Natural killer cell (primary cell): ENCODE results near the gene ITPR1. TPM values are rescaled to one million over a fixed set of nuclear protein-coding genes. Genes with fewer than 3 reads are reported as not detected.

ENCODE experiments used
- ATAC-seq, 3 donors: fragments of 150-1000 bp in 2 of 3; fragments of 200-7000 bp in 1 of 3; cut with Tn5 transposase; 1 replicate in 1 of 3; 2 replicates in 2 of 3; pipeline ENCODE4 v1.10.0; 2021; ENCODE audit warnings: mild to moderate bottlenecking in 2 of 3, moderate library complexity in 2 of 3
- DNase-seq, 2 donors: peaks; one replicate each; pipeline versions ENCODE4 v3.0.0 to v3.0.0-alpha.2; 2013 to 2021; ENCODE audit warnings: mixed read lengths in 1 of 2
- H3K27ac ChIP-seq: one replicate; pipeline ENCODE4 v1.5.1; 2013; ENCODE audit warnings: mild to moderate bottlenecking, low read length
- H3K27me3 ChIP-seq: one replicate; pipeline ENCODE4 v1.6.1; 2013; ENCODE audit warnings: low read length; ENCODE audit not compliant: control insufficient read depth, insufficient read depth
- H3K36me3 ChIP-seq: one replicate; pipeline ENCODE4 v1.6.1; 2013; ENCODE audit warnings: low read length; ENCODE audit not compliant: control insufficient read depth, insufficient read depth
- H3K4me1 ChIP-seq: one replicate; pipeline ENCODE4 v1.6.1; 2013; ENCODE audit warnings: low read length; ENCODE audit not compliant: control insufficient read depth, insufficient read depth
- H3K4me3 ChIP-seq: one replicate; pipeline ENCODE4 v1.5.1; 2013; ENCODE audit warnings: low read length
- H3K9me3 ChIP-seq: one replicate; pipeline ENCODE4 v1.6.1; 2013; ENCODE audit warnings: low read length; ENCODE audit not compliant: control insufficient read depth, insufficient read depth
- H3K27ac Mint-ChIP-seq, 2 donors: one replicate each; pipeline ENCODE4 v1.8.0; 2022; ENCODE audit warnings: mild to moderate bottlenecking in 2 of 2, mixed read lengths in 2 of 2, moderate library complexity in 1 of 2
- H3K27me3 Mint-ChIP-seq, 2 donors: one replicate each; pipeline ENCODE4 v1.8.0; 2022; ENCODE audit warnings: low read depth in 2 of 2, mixed read lengths in 2 of 2
- H3K36me3 Mint-ChIP-seq: one replicate; pipeline ENCODE4 v1.8.0; 2022; ENCODE audit warnings: mixed read lengths
- H3K4me1 Mint-ChIP-seq, 2 donors: one replicate each; pipeline ENCODE4 v1.8.0; 2022; ENCODE audit warnings: mixed read lengths in 2 of 2
- H3K4me3 Mint-ChIP-seq: one replicate; pipeline ENCODE4 v1.8.0; 2022; ENCODE audit warnings: mild to moderate bottlenecking, moderate library complexity, mixed read lengths
- H3K9me3 Mint-ChIP-seq, 2 donors: one replicate each; pipeline ENCODE4 v1.8.0; 2022; ENCODE audit warnings: mixed read lengths in 2 of 2
- WGBS: methylation state at CpG from one replicate; pipeline ENCODE4 v1.1.7; 2013; ENCODE audit warnings: missing lambda C conversion rate; ENCODE audit not compliant: insufficient coverage; 5-methylcytosine and 5-hydroxymethylcytosine counted together
- intact Hi-C: fragments of 100-400 bp; cut with micrococcal nuclease; formaldehyde crosslinking; loops from one replicate; pipeline ENCODE4 v1.14.2; 2022
- total RNA-seq, 4 donors: library from RNA; stranded (reverse); fragments of 120-200 nt in 1 of 4; gene quantifications; one replicate each; pipeline versions ENCODE4 v1.2.3 to v1.2.4, GENCODE V29; 2013 to 2022
- TF ChIP-seq, protein P1 (sequence below): fragments of 200-600 bp; IDR thresholded peaks from one replicate; pipeline ENCODE4 v1.8.0; 2022; ENCODE audit warnings: antibody characterized with exemption

ITPR1 gene
- total RNA-seq, 3 donors from 2014 or later (not counting 1 experiment from before 2014, with no cell fraction given), result 86.7 to 123 (median 94.8) TPM

DNA sequence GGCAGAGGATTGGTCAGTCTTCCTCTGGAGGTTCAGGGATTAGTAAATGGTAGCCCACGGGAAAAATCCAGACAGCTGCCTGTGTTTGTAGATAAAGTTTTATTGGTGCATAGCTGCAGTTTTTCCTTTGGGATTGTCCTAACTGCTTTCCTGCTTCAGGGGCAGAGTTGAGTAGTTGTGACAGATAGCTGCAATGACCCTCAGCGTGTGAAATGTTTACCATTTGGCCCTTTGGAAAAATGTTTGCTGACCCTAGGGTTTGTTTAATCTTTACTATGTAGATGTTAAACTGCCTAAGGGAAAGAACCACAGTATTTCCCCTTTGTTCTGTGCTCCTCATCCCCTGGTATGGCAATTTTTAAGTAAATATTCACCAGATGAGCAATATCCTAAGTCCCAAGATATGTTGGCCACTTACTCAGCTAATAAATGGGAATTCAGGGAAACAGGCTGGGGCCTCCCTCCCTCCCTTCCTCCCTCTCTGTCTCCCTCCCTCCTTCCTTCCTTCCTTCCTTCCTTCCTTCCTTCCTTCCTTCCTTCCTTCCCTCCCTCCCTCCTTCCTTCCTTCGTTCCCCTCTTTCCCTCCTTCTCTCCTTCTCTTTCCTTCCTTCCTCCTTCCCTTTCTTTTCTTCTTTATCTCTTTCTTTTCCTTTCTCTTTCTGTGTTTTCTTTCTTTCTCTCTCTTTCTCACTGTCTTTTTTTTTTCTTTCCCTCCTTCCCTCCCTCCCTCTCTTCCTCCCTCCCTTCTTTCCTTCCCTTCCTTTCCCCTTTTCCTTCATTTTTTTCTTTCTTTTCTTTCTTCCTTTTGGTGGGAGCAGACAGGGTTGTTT lies 251.5 kb downstream of the ITPR1 start:
- Histone ChIP-seq H3K9me3 (peaks cover 3% of the 10 kb centered on the region), H3K4me3 (no peak overlapping the region), H3K4me1 (peaks cover 45% of the 10 kb centered on the region), H3K27me3 (no peaks in the 10 kb centered on the region), H3K36me3 (no peaks in the 10 kb centered on the region), H3K27ac (no peak overlapping the region)
- intact Hi-C loops, result loop anchor here (5.0 kb wide), 2 partner anchors 163 to 352 kb away; no protein-coding TSS in a partner anchor
- Mint-ChIP-seq H3K4me1 (peaks cover 77 to 78% of the 10 kb centered on the region in 2 donors), H3K9me3 (peaks cover 0 to 2% of the 10 kb centered on the region in 2 donors), H3K36me3 (no peaks in the 10 kb centered on the region), H3K27me3 (no peaks in the 10 kb centered on the region), H3K4me3 (no peak overlapping the region), H3K27ac (peak overlapping the region; percentile 58 to 97)
- TF ChIP-seq, protein P1, sequence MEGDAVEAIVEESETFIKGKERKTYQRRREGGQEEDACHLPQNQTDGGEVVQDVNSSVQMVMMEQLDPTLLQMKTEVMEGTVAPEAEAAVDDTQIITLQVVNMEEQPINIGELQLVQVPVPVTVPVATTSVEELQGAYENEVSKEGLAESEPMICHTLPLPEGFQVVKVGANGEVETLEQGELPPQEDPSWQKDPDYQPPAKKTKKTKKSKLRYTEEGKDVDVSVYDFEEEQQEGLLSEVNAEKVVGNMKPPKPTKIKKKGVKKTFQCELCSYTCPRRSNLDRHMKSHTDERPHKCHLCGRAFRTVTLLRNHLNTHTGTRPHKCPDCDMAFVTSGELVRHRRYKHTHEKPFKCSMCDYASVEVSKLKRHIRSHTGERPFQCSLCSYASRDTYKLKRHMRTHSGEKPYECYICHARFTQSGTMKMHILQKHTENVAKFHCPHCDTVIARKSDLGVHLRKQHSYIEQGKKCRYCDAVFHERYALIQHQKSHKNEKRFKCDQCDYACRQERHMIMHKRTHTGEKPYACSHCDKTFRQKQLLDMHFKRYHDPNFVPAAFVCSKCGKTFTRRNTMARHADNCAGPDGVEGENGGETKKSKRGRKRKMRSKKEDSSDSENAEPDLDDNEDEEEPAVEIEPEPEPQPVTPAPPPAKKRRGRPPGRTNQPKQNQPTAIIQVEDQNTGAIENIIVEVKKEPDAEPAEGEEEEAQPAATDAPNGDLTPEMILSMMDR, result no peak
- ATAC-seq (no peak), DNase-seq (no peak)
- WGBS, result 91% methylated on average over 3 of the region's 3 CpGs

DNA sequence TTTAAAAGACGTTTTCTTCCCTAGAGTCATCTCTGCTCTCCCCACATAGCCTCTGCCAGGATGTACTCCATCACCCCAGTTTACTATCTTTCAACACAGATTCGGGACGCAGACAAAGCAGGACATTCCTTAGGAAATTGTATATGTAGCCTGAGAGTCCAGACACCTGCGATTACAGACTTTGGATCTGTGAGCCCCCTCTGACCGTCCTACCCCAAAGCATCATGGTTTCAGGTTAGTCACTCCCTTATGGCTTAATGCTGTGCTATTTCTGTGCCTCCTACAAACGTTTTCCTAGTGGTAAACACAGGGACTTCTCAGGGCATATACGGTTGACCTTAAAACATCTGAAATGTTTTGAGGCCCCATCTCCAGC lies 252.1 kb downstream of the ITPR1 start:
- TF ChIP-seq, protein P1, result no peak
- intact Hi-C loops, result loop anchor here (5.0 kb wide), 2 partner anchors 162 to 353 kb away; no protein-coding TSS in a partner anchor
- Histone ChIP-seq H3K9me3 (no peaks in the 10 kb centered on the region), H3K4me3 (no peak overlapping the region), H3K36me3 (no peaks in the 10 kb centered on the region), H3K4me1 (peaks cover 45% of the 10 kb centered on the region), H3K27me3 (no peaks in the 10 kb centered on the region), H3K27ac (no peak overlapping the region)
- DNase-seq (no peak), ATAC-seq (no peak)
- H3K9me3 Mint-ChIP-seq, result no peaks in the 10 kb centered on the region
- no peaks in the 10 kb centered on the region for H3K36me3 Mint-ChIP-seq
- H3K4me1 Mint-ChIP-seq, result peaks cover 77 to 78% of the 10 kb centered on the region in 2 donors
- no peaks in the 10 kb centered on the region for H3K27me3 Mint-ChIP-seq
- H3K27ac Mint-ChIP-seq, result peak overlapping the region; percentile 3 to 97
- no peak overlapping the region for H3K4me3 Mint-ChIP-seq
- WGBS, result 75% methylated on average over 7 of the region's 7 CpGs

DNA sequence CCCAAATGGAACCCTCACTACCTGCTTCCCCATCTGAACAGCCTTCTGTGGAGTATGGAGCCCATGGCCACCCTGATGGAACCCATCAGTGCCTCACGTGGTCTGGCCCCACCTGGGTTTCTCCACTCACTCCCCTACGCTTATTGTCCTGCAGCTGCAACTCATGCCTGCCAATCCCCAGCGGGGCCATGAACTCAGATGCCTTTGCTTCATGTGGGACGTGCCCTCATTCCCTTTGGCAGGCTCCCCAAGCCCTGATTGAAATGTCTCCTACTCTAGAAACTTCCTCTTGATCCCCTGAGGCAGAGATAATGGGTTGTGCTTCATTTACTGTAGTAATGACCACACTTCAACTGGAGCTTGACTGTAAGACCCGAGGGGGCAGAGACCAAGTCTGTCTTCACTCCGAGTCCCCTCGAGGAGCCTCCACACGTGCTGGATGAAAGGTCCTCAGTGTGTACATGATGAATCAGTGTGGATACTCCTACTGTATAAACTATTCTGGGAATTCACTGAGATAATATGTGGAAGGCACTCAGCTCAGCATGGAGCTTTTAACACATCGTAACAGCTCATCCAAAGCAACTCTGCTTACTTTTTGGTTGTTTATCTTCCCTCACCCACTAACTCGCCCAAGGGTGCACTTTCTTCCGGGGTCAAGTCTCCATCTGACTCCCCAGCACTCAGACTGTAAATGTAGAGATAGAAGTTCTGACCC lies 253.3 kb downstream of the ITPR1 start:
- intact Hi-C loops, result loop anchor here (5.0 kb wide), 2 partner anchors 161 to 354 kb away; no protein-coding TSS in a partner anchor
- peak overlapping the region; percentile 3 to 97 for H3K27ac Mint-ChIP-seq
- ATAC-seq, result no peak

More for the DNA sequence above, 253.3 kb downstream of the ITPR1 start:
- Histone ChIP-seq H3K4me3 (no peak overlapping the region), H3K27ac (no peak overlapping the region), H3K9me3 (no peaks in the 10 kb centered on the region), H3K36me3 (no peaks in the 10 kb centered on the region), H3K4me1 (peaks cover 45% of the 10 kb centered on the region), H3K27me3 (no peaks in the 10 kb centered on the region)
- H3K36me3 Mint-ChIP-seq, result no peaks in the 10 kb centered on the region
- DNase-seq, result no peak
- H3K27me3 Mint-ChIP-seq, result no peaks in the 10 kb centered on the region
- TF ChIP-seq, protein P1, result no peak
- H3K4me3 Mint-ChIP-seq, result no peak overlapping the region
- H3K4me1 Mint-ChIP-seq, result peaks cover 73 to 74% of the 10 kb centered on the region in 2 donors
- H3K9me3 Mint-ChIP-seq, result no peaks in the 10 kb centered on the region
- 94% methylated on average over 9 of the region's 11 CpGs for WGBS
